ENCODE data around the gene PCNX2.

DNA sequence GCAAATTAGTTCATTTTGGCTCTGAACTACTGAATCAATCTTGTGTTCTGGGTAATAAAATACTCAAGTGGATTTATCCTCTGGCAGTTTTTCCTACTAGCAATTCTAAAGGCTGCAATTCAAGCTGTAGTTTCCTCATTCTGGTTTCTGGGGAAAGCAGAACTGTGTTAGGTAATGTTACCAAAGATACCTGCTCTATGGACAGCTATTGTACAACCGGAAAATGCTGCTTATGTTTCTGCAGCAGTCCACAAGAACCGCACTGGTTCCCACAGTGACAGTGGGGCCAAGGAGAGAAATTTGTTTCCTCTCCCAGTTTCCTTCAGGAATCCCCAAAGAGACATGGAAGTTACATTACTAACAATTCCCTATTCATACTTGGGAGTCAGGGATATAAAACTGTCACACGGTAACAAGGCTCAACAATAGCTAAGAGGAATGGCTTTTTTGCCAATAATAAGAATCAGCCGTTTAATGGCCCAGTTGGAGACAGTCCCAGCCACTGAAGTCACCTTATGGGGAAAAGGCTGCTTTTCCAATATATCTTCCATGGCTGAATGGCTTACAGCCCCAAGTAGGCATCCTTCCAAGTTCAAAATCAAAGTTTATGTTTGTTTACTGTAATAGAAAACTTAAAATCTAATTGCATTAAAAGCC is 52.6 kb downstream of the PCNX2 start:
- TF ChIP-seq, protein P1, sequence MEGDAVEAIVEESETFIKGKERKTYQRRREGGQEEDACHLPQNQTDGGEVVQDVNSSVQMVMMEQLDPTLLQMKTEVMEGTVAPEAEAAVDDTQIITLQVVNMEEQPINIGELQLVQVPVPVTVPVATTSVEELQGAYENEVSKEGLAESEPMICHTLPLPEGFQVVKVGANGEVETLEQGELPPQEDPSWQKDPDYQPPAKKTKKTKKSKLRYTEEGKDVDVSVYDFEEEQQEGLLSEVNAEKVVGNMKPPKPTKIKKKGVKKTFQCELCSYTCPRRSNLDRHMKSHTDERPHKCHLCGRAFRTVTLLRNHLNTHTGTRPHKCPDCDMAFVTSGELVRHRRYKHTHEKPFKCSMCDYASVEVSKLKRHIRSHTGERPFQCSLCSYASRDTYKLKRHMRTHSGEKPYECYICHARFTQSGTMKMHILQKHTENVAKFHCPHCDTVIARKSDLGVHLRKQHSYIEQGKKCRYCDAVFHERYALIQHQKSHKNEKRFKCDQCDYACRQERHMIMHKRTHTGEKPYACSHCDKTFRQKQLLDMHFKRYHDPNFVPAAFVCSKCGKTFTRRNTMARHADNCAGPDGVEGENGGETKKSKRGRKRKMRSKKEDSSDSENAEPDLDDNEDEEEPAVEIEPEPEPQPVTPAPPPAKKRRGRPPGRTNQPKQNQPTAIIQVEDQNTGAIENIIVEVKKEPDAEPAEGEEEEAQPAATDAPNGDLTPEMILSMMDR (IDR thresholded peaks at IDR 0.05) = no peak
- TF ChIP-seq POLR2A (IDR thresholded peaks at IDR 0.05) = no peak
- TF ChIP-seq POLR2AphosphoS5 (IDR thresholded peaks at IDR 0.05) = no peak

All from prostate gland (tissue), 2 donors.